Right atrium auricular region (tissue), 2 donors: ENCODE results near the gene E2F1. TPM values are rescaled to one million over a fixed set of nuclear protein-coding genes. Genes with fewer than 3 reads are reported as not detected.

Source experiments
- DNase-seq: peaks from one replicate; pipeline ENCODE4 v3.0.0-alpha.2; 2019; ENCODE audit warnings: low spot score
- H3K27ac ChIP-seq, 2 donors: fragments of 200-600 bp; sonication (generic); 1 replicate in 1 of 2; 2 replicates in 1 of 2; pipeline ENCODE4 v1.5.1; 2016 to 2019
- H3K27me3 ChIP-seq, 2 donors: fragments of 200-600 bp; sonication (generic); one replicate each; pipeline versions ENCODE4 v1.5.1 to v1.6.0; 2017 to 2019
- H3K36me3 ChIP-seq: fragments of 200-600 bp; sonication (generic); one replicate; pipeline ENCODE4 v1.5.1; 2016
- H3K4me1 ChIP-seq, 2 donors: fragments of 200-600 bp; sonication (generic); one replicate each; pipeline versions ENCODE4 v1.5.1 to v1.6.0; 2017 to 2019
- H3K4me3 ChIP-seq, 2 donors: fragments of 200-600 bp; sonication (generic); 1 replicate in 1 of 2; 2 replicates in 1 of 2; pipeline ENCODE4 v1.5.1; 2017 to 2019; ENCODE audit warnings: mild to moderate bottlenecking in 1 of 2, moderate library complexity in 1 of 2
- H3K9me3 ChIP-seq, 2 donors: fragments of 200-600 bp; sonication (generic); one replicate each; pipeline ENCODE4 v1.5.1; 2019
- total RNA-seq, 2 donors: library from RNA; depleted of rRNA; stranded (reverse); fragments of >200 nt; gene quantifications; one replicate each; pipeline ENCODE4 v1.1.0, GENCODE V29; 2016
- TF ChIP-seq, protein P1 (sequence below), 2 donors: fragments of 200-600 bp; sonication (generic); IDR thresholded peaks; one replicate each; pipeline ENCODE4 v1.5.1; 2019; ENCODE audit warnings: antibody characterized with exemption in 2 of 2

The E2F1 gene
- total RNA-seq, 2 donors from 2014 or later: 0.31 to 0.33 TPM

DNA sequence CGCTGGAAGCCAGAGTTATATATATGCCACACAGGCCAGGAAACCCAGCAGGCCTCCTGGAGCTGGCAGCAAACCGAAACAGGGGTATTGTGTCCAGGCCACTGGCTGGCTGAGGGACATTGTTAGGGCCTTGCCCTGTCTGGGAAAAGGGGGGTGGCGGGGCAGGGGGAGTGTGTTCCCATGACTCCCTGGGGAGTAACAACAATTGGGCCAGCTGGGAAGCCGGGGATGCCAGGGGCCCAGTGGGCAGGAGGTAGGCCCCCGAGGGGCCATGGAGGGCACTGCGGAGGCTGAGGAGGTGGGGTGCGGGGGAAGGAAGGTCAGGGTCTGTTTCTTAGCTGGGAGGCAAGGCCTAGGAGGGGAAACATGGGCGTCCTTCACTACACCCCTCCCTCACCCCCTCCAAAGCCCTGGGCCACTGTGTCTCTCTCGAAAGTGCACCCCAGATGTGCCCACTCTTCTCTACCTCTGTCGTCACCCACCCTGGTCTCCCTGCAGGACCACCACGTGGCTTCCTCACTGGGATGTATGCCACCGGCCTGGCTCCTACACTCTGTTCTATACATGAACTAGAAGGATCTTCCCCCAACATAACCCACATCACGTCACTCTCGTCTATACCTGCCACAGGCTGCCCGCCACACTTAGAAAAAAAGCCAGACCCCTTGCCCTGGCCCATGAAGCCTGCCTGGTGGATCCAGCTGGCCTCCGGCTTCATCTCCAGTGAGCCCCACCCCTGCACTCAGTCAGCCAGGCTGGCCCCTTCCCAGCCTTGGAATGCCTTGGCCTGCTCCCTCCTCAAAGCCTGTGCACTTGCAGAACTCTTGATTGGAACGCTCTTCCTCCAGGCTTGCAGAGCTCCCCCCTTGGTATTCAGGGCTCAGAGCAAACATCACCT is 7.8 kb upstream of the E2F1 start:
- peak; percentile 75 for DNase-seq
- H3K27ac ChIP-seq: peak overlapping the region; percentile 35
- TF ChIP-seq, protein P1, sequence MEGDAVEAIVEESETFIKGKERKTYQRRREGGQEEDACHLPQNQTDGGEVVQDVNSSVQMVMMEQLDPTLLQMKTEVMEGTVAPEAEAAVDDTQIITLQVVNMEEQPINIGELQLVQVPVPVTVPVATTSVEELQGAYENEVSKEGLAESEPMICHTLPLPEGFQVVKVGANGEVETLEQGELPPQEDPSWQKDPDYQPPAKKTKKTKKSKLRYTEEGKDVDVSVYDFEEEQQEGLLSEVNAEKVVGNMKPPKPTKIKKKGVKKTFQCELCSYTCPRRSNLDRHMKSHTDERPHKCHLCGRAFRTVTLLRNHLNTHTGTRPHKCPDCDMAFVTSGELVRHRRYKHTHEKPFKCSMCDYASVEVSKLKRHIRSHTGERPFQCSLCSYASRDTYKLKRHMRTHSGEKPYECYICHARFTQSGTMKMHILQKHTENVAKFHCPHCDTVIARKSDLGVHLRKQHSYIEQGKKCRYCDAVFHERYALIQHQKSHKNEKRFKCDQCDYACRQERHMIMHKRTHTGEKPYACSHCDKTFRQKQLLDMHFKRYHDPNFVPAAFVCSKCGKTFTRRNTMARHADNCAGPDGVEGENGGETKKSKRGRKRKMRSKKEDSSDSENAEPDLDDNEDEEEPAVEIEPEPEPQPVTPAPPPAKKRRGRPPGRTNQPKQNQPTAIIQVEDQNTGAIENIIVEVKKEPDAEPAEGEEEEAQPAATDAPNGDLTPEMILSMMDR (IDR thresholded peaks at IDR 0.05): no peak

DNA sequence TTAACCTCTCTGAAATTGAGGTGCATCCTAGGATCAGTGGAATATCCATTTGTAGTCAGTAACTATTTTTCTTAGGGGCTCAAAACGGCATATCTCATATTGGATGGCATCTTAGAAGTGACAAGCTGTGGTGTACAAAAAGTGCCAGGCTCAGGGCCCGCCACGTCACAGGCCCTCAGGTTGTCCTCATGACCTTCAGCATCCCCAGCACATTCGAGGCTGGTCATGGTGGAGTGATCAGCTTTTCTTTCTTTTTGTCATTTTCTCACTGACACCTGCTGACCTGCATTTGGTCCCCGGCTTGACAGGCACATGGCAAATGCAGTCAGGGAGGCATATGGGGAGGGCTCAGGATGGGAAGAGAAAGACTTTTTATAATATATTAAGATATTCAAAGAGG is 7.1 kb upstream of the E2F1 start:
- H3K9me3 ChIP-seq: no peaks in the 10 kb centered on the region
- no peaks in the 10 kb centered on the region for H3K27me3 ChIP-seq
- peaks cover 0 to 23% of the 10 kb centered on the region in 2 donors for H3K4me1 ChIP-seq
- TF ChIP-seq, protein P1 (IDR thresholded peaks at IDR 0.05): no peak
- H3K36me3 ChIP-seq: no peaks in the 10 kb centered on the region
- DNase-seq: no peak
- H3K4me3 ChIP-seq: no peak overlapping the region
- peak overlapping the region in 1 of 2 donors; percentile 35 for H3K27ac ChIP-seq

More for the DNA sequence above, 7.8 kb upstream of the E2F1 start:
- no peaks in the 10 kb centered on the region for H3K9me3 ChIP-seq
- H3K4me3 ChIP-seq: no peak overlapping the region
- H3K36me3 ChIP-seq: no peaks in the 10 kb centered on the region
- peaks cover 0 to 19% of the 10 kb centered on the region in 2 donors for H3K4me1 ChIP-seq
- no peaks in the 10 kb centered on the region for H3K27me3 ChIP-seq

DNA sequence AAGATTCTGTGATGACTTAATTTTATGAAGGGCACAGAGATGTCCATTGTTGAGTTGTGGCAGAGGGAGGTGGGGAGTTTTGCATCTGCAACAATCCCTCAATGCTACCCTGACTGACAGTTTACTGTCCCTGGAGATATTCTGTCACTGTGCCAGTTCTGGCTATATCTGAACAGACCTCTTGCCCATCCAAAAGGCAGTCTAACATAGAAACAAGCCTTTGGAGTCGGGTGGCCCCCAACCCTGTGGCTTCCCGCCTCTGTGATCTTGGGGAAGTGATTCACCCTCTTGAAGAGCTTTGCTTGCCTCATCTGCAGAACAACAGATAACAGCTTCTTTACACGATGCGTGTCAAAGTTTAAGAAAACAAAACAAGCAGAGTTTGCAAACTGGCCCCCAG is 3.8 kb upstream of the E2F1 start:
- Histone ChIP-seq H3K36me3 (no peaks in the 10 kb centered on the region), H3K9me3 (no peaks in the 10 kb centered on the region), H3K4me3 (no peak overlapping the region), H3K4me1 (peaks cover 0 to 37% of the 10 kb centered on the region in 2 donors), H3K27ac (no peak overlapping the region), H3K27me3 (no peaks in the 10 kb centered on the region)
- TF ChIP-seq, protein P1 (IDR thresholded peaks at IDR 0.05): no peak
- no peak for DNase-seq

DNA sequence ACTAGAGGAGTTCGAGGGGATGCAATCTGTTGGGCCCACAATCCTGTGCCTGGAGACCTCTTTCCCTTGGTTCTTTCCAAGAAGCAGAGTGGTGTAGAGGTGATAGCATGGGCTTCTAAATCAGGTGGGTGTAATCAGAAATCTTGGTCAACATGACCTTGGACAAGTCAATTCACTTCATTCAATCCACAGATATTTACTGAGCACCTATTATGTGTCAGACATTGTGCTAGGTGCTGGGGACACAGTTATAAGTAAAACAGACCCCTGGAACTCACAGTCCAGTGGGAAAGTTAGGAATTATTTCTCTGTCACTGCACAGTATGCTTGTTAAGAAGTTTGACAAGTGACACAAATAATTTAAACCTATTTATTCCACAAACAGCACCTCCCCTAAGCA is 3.3 kb upstream of the E2F1 start:
- Histone ChIP-seq H3K27me3 (no peaks in the 10 kb centered on the region), H3K4me1 (peaks cover 0 to 42% of the 10 kb centered on the region in 2 donors), H3K27ac (no peak overlapping the region), H3K36me3 (no peaks in the 10 kb centered on the region), H3K4me3 (no peak overlapping the region), H3K9me3 (no peaks in the 10 kb centered on the region)
- TF ChIP-seq, protein P1 (IDR thresholded peaks at IDR 0.05): no peak
- DNase-seq: no peak

DNA sequence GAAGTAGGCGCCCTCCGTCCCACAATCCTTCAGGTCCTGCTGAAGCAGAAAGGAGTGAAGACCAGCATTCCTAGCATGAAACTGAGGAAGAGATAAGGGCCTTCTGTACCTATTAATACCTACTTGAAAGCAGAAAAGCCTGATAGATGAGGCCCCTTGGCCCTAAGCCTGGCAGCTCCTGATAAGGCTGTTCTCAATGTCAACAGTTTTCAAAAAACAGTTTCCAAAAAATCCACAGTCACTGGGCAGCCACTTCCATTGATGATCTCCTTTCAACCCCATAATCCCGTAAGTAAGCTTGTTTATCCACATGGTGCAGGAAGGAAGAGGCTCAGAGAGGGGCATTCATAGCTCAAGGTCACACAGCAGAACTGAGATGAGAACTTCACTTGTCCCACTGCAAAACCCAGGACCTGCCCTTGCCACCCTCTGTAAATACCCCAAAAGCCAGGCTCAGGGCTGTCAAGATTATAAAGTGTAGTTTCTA is 2.8 kb upstream of the E2F1 start:
- no peak for DNase-seq
- TF ChIP-seq, protein P1 (IDR thresholded peaks at IDR 0.05): no peak
- Histone ChIP-seq H3K36me3 (no peaks in the 10 kb centered on the region), H3K9me3 (no peaks in the 10 kb centered on the region), H3K27ac (no peak overlapping the region), H3K4me1 (peaks cover 0 to 44% of the 10 kb centered on the region in 2 donors), H3K27me3 (no peaks in the 10 kb centered on the region), H3K4me3 (no peak overlapping the region)
